MM.1S (cell line): ENCODE measurements around the gene CBX6.

Experiments
- EZH2 ChIP-seq: fragments of 300-600 bp; sonication (generic); optimal IDR thresholded peaks from 2 replicates; pipeline ENCODE3; 2017; ENCODE audit warnings: low read depth, mild to moderate bottlenecking, antibody characterized with exemption, low read length, mixed read lengths
- EZH2phosphoT487 ChIP-seq: fragments of 300-600 bp; sonication (generic); IDR thresholded peaks from 2 replicates; pipeline ENCODE4 v1.6.1; 2018; ENCODE audit warnings: antibody characterized with exemption, low read length

DNA sequence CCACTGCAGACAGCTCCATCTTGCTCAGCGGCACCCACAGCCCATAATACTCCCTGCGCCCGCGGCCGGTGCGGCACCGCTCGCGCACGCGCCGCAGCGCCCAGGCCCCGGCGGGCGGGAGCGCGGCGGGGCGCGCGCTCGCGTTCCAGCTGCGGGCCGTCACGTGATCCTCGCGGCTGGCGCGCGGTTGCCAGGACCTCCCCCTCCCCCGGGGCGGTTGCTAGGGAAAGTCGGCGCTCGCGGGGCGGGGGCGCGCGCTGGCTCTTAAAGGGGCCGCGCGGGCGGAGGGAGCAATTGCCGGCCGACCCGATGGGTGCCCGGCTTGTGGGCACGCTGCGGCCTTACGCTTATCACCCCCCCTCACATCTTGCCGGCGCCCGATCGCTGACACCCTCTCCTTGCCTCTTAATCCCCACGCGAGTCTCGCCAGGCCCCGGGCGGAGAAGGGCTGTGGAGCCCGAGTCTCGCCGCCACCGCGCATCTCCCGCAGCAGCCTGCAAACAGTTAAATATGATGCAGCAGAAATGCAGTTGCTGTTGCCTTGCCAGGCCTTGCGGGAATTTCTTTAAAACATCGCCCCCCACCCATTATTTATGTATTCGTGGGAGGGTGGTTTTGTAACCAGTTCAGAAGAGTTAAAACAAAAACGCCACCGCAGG, at the start of gene CBX6:
- TF ChIP-seq EZH2 (no peak), EZH2phosphoT487 (no peak)
